ENCODE data around the gene DDX54.

GRCh38 chr12:113157218-113157859 is 27.9 kb downstream of the DDX54 start:
- TF ChIP-seq FOXJ3 (CRISPR knock-in tag; IDR thresholded peaks at IDR 0.05; ENCODE audit: borderline replicate concordance): no peak
- TF ChIP-seq, protein P1, sequence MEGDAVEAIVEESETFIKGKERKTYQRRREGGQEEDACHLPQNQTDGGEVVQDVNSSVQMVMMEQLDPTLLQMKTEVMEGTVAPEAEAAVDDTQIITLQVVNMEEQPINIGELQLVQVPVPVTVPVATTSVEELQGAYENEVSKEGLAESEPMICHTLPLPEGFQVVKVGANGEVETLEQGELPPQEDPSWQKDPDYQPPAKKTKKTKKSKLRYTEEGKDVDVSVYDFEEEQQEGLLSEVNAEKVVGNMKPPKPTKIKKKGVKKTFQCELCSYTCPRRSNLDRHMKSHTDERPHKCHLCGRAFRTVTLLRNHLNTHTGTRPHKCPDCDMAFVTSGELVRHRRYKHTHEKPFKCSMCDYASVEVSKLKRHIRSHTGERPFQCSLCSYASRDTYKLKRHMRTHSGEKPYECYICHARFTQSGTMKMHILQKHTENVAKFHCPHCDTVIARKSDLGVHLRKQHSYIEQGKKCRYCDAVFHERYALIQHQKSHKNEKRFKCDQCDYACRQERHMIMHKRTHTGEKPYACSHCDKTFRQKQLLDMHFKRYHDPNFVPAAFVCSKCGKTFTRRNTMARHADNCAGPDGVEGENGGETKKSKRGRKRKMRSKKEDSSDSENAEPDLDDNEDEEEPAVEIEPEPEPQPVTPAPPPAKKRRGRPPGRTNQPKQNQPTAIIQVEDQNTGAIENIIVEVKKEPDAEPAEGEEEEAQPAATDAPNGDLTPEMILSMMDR (IDR thresholded peaks at IDR 0.05): no peak
- TF ChIP-seq, protein P2, sequence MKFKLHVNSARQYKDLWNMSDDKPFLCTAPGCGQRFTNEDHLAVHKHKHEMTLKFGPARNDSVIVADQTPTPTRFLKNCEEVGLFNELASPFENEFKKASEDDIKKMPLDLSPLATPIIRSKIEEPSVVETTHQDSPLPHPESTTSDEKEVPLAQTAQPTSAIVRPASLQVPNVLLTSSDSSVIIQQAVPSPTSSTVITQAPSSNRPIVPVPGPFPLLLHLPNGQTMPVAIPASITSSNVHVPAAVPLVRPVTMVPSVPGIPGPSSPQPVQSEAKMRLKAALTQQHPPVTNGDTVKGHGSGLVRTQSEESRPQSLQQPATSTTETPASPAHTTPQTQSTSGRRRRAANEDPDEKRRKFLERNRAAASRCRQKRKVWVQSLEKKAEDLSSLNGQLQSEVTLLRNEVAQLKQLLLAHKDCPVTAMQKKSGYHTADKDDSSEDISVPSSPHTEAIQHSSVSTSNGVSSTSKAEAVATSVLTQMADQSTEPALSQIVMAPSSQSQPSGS (CRISPR knock-in tag; IDR thresholded peaks at IDR 0.05; ENCODE audit: borderline replicate concordance, low read depth): no peak
- TF ChIP-seq CREM (CRISPR knock-in tag; IDR thresholded peaks at IDR 0.05): no peak
- TF ChIP-seq ZNF263 (CRISPR knock-in tag; IDR thresholded peaks at IDR 0.05; ENCODE audit: low read depth): no peak
- no peak for TF ChIP-seq ZNF425 (CRISPR knock-in tag; conservative IDR thresholded peaks at IDR 0.05)
- no peak for TF ChIP-seq ESRRA (CRISPR knock-in tag; IDR thresholded peaks at IDR 0.05; ENCODE audit: borderline replicate concordance)
- TF ChIP-seq MYBL2 (CRISPR knock-in tag; IDR thresholded peaks at IDR 0.05): no peak

Measured in WTC11 (cell line).